ENCODE data around the gene SELENOK.

SELENOK gene

GRCh38 chr3:53881691-53882593 is 9.7 kb downstream of the SELENOK start, which contains the start of gene ACTR8:
Gene ACTR8 (minus strand): TSS chr3:53882152. CDS start chr3:53882101, 51 bp downstream.
- Mint-ChIP-seq H3K27ac (peak within 1 kb of the TSS; percentile 98), H3K9me3 (no peaks in the 10 kb centered on the region), H3K4me3 (peak within 1 kb of the TSS; percentile 95), H3K4me1 (peaks cover 20% of the 10 kb centered on the region), H3K36me3 (ENCODE audit: low read depth) (peaks cover 46% of the 10 kb centered on the region), H3K27me3 (ENCODE audit: low read depth, poor library complexity) (peaks cover 3% of the 10 kb centered on the region)
- no peak for TF ChIP-seq CTCF (IDR thresholded peaks at IDR 0.05)
- DNase-seq = peak; percentile 92

- Mint-ChIP-seq H3K36me3 (ENCODE audit: low read depth) (peaks cover 48% of the 10 kb centered on the region), H3K4me3 (peak overlapping the region; percentile 95), H3K4me1 (peaks cover 20% of the 10 kb centered on the region), H3K27ac (peak overlapping the region; percentile 70), H3K27me3 (ENCODE audit: low read depth, poor library complexity) (peaks cover 3% of the 10 kb centered on the region), H3K9me3 (no peaks in the 10 kb centered on the region)
- DNase-seq = no peak
- no peak for TF ChIP-seq CTCF (IDR thresholded peaks at IDR 0.05)
Measured at GRCh38 chr3:53880396-53881345, 11.0 kb downstream of the SELENOK start.

GRCh38 chr3:53865732-53866499 is 25.7 kb downstream of the SELENOK start:
- Mint-ChIP-seq H3K9me3 (no peaks in the 10 kb centered on the region), H3K4me1 (peaks cover 6% of the 10 kb centered on the region), H3K4me3 (no peak overlapping the region), H3K27ac (no peak overlapping the region), H3K27me3 (ENCODE audit: low read depth, poor library complexity) (no peaks in the 10 kb centered on the region), H3K36me3 (ENCODE audit: low read depth) (peaks cover 71% of the 10 kb centered on the region)
- no peak for DNase-seq
- TF ChIP-seq CTCF (IDR thresholded peaks at IDR 0.05) = no peak

- Mint-ChIP-seq H3K9me3 (no peaks in the 10 kb centered on the region), H3K4me1 (peaks cover 16% of the 10 kb centered on the region), H3K27ac (no peak overlapping the region), H3K36me3 (ENCODE audit: low read depth) (peaks cover 70% of the 10 kb centered on the region), H3K4me3 (no peak overlapping the region), H3K27me3 (ENCODE audit: low read depth, poor library complexity) (no peaks in the 10 kb centered on the region)
- no peak for TF ChIP-seq CTCF (IDR thresholded peaks at IDR 0.05)
- DNase-seq = no peak
Measured at GRCh38 chr3:53863145-53863544, 28.5 kb downstream of the SELENOK start.

- DNase-seq = no peak
- Mint-ChIP-seq H3K36me3 (ENCODE audit: low read depth) (peaks cover 66% of the 10 kb centered on the region), H3K9me3 (no peaks in the 10 kb centered on the region), H3K4me3 (no peak overlapping the region), H3K27me3 (ENCODE audit: low read depth, poor library complexity) (peaks cover 5% of the 10 kb centered on the region), H3K27ac (peak overlapping the region; percentile 55), H3K4me1 (peaks cover 19% of the 10 kb centered on the region)
- TF ChIP-seq CTCF (IDR thresholded peaks at IDR 0.05) = no peak
Measured at GRCh38 chr3:53862241-53862640, 29.4 kb downstream of the SELENOK start.

Data from nephron progenitor cell (in vitro differentiated cells).